KOPT-K1 (cell line): ENCODE measurements around the gene CNTF.
"Not testable (repeated sequence)": the region's sequence is repeated elsewhere in the genome, so short reads cannot be mapped to it uniquely, and the experiment has no call there.

Experiments
- H3K27ac ChIP-seq: fragments of 200-600 bp; sonication (generic); 2 replicates; pipeline ENCODE4 v1.5.1; 2016; ENCODE audit warnings: antibody characterized with exemption, mild to moderate bottlenecking, low read depth, low read length; ENCODE audit not compliant: poor library complexity, severe bottlenecking
- H3K36me3 ChIP-seq: fragments of 200-600 bp; sonication (generic); 2 replicates; pipeline ENCODE4 v1.5.1; 2017; ENCODE audit warnings: antibody characterized with exemption, mild to moderate bottlenecking, low read length, moderate library complexity; ENCODE audit not compliant: insufficient read depth
- H3K9me3 ChIP-seq: fragments of 200-600 bp; sonication (generic); 2 replicates; pipeline ENCODE4 v1.5.1; 2017; ENCODE audit warnings: antibody characterized with exemption, low read length, mild to moderate bottlenecking; ENCODE audit not compliant: insufficient read depth, poor library complexity, severe bottlenecking

Gene CNTF

GRCh38 chr11:58622344-58622743 is at the start of gene CNTF:
Gene CNTF, plus strand, starts transcription at chr11:58622665. Its CDS starts 88 bp downstream, at chr11:58622753.
- Histone ChIP-seq H3K9me3 (no peaks in the 10 kb centered on the region), H3K27ac (no peak within 1 kb of the TSS), H3K36me3 (peaks cover 99% of the 10 kb centered on the region)

GRCh38 chr11:58572906-58573305 is 49.6 kb upstream of the CNTF start:
- not testable (repeated sequence) for H3K9me3 ChIP-seq
- Histone ChIP-seq H3K36me3 (peaks cover 29% of the 10 kb centered on the region), H3K27ac (peak overlapping the region; percentile 99)

DNA sequence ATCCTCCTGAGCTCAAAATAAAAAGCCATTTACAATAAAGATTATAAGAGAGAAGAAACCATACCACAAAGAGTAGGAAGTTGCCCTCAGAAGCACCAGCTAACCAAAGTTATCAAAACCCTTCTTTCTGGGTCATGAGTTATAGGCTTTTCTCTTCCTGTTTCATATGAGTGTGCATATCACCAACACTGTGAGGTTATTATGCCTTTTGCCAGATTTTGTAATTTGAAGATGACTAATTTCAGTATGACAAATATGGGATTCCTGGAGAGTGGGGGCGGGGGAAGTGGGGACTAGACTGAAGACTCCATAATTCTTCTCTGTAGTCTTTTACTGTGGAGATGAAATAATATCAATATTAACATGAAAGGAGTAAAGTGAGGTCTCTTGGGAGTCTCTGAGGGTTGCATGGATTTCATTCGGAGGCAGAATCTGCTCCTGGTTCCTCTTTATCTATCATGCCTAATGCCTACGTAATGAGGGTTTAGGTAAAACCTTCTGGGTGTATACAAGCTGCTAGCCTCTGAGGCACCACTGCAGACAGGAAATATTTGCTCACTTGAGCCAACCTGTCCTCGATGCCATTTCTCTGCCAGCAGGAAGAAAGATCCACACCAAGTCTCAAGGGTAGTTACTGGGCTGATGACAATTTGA is 48.9 kb upstream of the CNTF start:
- H3K9me3 ChIP-seq = no peaks in the 10 kb centered on the region
- H3K36me3 ChIP-seq = peaks cover 24% of the 10 kb centered on the region
- peak overlapping the region; percentile 99 for H3K27ac ChIP-seq

DNA sequence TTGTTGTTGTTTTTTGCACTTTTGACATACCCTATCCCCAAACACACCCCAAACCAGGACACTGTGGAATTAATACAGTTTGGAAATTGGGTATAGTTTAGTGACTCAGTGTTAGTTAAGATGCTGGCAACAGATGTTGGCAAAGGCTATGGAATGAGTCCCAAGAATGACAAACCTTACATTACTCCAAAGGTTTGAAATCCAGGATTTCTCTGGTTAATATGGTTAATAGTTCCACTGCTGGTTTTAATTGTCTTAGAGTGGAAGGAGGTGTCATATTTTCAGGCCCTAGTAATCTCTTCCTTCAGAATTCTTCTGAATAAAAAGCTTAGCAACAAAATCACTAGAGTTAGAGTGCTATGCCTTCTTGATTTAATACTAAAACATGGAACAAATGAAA is 47.6 kb upstream of the CNTF start:
- Histone ChIP-seq H3K27ac (peak overlapping the region; percentile 99), H3K9me3 (no peaks in the 10 kb centered on the region), H3K36me3 (peaks cover 11% of the 10 kb centered on the region)

DNA sequence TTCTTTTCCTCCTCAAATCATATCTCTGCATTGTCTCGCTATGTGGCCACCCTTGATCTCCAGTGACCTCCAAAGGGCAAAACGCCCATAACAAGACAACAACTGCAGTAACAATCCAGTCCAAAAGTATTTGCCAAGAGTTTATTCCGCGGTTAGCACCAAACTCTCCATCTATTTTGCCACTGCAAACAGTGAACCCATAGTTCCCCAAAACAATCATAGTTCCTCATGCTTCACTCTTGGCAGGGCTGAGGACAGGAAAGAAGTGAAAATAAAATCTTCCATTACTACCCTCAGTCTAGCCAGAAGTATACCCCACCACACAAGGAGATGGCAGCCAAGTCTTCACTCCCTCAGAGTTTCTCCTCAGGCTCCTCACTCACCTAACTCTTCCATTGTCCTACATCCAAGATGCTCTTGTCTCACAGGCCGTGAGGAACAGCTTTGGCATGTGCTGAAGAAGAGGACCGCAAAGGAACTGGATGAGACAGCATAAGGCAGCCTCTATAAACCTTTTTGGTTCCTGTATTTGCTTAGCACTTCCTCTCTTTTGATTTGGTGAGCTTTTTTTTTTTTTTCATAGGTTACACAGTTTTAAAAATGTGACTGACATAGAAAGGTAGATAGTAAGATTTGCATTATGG is 47.0 kb upstream of the CNTF start, which contains the start of gene LPXN:
TSS of gene LPXN (minus strand) at position 480 of the 644 bp plus-strand sequence. CDS start at position 396, 84 bp downstream.
- no peaks in the 10 kb centered on the region for H3K9me3 ChIP-seq
- H3K36me3 ChIP-seq = peaks cover 7% of the 10 kb centered on the region
- peak within 1 kb of the TSS; percentile 99 for H3K27ac ChIP-seq

GRCh38 chr11:58576887-58577471 is 45.5 kb upstream of the CNTF start:
- Histone ChIP-seq H3K27ac (peak overlapping the region; percentile 99), H3K9me3 (no peaks in the 10 kb centered on the region), H3K36me3 (peaks cover 9% of the 10 kb centered on the region; the same call in 1 of the 2 replicates)

DNA sequence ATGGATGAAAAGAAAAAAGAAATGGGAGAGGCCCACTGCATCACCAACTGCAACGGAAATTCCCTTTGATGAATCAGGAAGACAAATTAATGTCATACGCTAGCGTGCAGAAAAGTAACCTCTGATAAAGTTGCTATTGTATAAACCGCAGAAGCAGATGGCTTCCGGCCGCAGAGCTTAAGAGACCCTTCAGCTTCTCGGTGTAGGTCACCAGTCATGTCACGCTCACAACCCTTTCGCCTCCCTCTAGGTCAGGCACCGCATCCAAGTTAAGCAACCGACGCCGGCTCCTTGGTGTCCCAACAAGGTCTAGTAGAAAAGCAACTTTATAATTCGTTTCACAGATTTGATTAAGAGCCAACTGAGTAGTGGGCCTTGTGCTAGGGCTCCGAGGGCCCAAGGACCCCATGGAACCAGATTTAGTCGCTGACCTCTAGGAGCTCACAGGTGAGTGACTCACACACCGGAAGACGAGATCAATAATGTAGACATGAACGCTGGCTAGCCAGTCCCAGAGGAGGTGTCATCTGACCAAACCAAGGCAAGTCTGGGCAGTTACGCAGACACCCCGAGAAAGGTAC is 44.8 kb upstream of the CNTF start:
- Histone ChIP-seq H3K36me3 (peaks cover 11% of the 10 kb centered on the region; the same call in 1 of the 2 replicates), H3K9me3 (no peaks in the 10 kb centered on the region)

DNA sequence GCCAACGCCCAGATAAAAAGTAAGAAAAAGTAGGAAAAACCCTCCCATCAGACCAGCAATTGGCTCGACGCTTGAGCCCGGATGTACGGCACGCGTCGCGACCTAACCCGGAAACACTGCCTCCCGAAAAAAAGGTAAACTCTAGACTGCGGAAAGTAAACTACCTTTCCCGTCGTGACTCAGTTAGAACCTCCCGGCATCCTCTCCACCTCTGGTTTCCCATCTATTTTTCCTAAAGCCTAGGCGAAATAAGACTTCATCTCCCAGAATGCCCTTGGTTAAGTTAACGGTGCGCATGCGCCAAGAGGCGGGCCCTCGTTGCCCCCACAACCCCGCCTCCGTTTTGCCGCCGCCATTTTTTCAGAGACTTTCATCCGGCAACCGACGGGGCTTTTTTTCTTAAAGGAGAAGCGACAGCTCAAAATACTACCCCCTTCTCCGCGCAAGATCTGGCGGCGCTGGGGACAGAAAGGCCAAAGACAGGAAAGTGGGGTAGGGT is 44.3 kb upstream of the CNTF start:
- Histone ChIP-seq H3K36me3 (peaks cover 11% of the 10 kb centered on the region; the same call in 1 of the 2 replicates), H3K9me3 (no peaks in the 10 kb centered on the region), H3K27ac (peak overlapping the region; percentile 99)

More for the DNA sequence above, 44.8 kb upstream of the CNTF start:
- peak overlapping the region; percentile 99 for H3K27ac ChIP-seq

DNA sequence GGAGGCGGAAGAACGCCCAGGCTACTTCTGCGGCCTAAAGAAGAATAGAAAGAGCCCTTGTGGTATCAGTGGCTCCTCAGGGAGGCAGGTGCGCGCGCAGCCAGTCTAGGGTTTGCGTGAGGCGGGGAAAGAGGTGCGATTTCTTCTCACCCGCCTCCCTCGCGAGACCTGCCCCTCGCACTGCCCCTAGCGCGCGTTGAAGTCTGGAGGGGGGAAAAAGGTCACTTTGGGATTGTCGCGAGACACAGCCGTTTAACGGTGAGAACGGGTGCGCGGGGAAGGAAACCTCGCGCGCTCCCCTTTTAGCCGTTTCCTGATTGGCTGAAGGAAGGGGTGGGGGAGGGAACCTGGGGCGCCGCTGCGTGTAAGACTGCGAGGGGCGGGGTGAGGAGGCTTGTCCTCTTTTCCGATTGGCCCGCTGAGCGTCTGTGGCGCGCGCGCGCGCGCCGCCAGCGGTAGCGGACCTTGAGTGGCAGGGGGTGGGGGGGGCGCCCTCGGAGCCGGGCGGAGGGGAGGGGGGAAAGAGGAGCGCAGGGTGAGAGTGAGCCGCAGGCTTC is 43.8 kb upstream of the CNTF start, which contains the start of gene ZFP91:
TSS of gene ZFP91 (plus strand) at position 429 of the 557 bp plus-strand sequence. CDS start 219 bp downstream, outside the sequence.
- H3K27ac ChIP-seq = peak within 1 kb of the TSS; percentile 99
- peaks cover 11% of the 10 kb centered on the region; the same call in 1 of the 2 replicates for H3K36me3 ChIP-seq
- H3K9me3 ChIP-seq = no peaks in the 10 kb centered on the region

DNA sequence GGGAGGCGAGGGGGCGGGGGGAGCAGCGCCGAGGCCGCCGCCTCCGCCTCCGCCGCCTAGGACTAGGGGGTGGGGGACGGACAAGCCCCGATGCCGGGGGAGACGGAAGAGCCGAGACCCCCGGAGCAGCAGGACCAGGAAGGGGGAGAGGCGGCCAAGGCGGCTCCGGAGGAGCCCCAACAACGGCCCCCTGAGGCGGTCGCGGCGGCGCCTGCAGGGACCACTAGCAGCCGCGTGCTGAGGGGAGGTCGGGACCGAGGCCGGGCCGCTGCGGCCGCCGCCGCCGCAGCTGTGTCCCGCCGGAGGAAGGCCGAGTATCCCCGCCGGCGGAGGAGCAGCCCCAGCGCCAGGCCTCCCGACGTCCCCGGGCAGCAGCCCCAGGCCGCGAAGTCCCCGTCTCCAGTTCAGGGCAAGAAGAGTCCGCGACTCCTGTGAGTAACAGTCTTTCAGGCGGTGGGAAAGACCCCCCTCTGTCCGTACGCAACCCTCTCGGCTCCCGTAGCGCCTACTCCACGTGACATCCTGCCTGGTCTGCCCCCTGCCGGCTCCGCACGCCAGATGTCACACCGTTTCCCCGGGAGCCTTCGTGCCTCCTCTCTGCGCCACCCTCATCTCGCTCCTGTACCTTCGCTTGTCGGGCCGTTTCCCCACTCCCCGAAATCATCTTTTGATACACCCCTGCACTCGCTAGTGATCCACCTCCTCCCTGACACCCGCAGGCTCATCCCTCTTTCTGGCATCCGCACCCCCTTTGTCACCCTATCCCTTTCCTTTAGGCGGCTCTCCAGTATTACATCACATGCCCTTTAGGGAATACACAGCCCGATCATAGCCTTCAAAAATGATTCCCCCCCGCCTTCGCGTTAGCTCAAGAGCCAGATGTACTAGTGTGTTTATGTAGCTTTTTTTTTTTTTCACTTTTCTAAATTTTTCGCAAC is 43.0 kb upstream of the CNTF start:
- H3K9me3 ChIP-seq = no peaks in the 10 kb centered on the region
- peaks cover 11% of the 10 kb centered on the region for H3K36me3 ChIP-seq
- peak overlapping the region; percentile 99 for H3K27ac ChIP-seq

DNA sequence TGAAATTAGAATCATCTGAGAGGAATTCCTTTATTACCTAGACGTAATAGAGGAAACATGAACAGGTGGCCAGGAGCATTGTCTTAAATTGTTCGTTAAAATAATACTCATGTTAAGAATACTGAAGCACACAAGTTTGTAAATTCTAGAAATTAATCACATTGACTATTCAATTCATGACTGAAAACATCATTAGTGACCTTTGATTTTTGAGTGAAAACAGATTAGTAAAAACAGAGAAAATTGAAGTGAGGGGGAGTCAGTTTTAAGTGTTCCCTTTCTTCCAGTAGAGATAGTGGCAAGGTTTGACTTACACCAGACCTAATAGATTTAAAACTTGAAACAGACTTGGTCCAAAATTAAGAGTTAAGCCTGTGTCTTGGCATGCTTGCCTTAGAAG is 42.2 kb upstream of the CNTF start:
- H3K36me3 ChIP-seq = peaks cover 18% of the 10 kb centered on the region
- peak overlapping the region; percentile 99 for H3K27ac ChIP-seq

GRCh38 chr11:58582437-58582836 is 40.0 kb upstream of the CNTF start:
- Histone ChIP-seq H3K36me3 (peaks cover 39% of the 10 kb centered on the region), H3K27ac (no peak overlapping the region), H3K9me3 (no peaks in the 10 kb centered on the region)

More for the DNA sequence above, 42.2 kb upstream of the CNTF start:
- no peaks in the 10 kb centered on the region for H3K9me3 ChIP-seq

DNA sequence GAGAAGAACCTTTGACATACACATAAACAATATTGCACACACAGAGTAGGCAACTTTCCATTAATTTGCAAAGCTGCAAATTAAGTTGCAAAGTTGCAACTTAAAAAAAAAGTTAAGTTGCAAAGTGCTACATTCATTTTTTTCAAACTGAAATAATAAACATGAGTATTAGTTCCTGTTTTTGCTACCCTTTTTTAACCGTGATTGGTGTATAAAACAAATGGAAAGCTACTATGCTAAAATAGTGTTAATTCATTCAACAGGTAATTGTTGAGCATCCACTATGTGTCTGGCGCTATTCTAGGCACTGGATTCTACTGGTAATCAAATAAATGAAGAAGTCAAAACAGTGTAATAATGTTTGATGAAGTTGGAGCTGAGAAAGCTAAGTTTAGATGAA is 35.5 kb upstream of the CNTF start:
- peaks cover 73% of the 10 kb centered on the region for H3K36me3 ChIP-seq
- no peaks in the 10 kb centered on the region for H3K9me3 ChIP-seq
- H3K27ac ChIP-seq = no peak overlapping the region

DNA sequence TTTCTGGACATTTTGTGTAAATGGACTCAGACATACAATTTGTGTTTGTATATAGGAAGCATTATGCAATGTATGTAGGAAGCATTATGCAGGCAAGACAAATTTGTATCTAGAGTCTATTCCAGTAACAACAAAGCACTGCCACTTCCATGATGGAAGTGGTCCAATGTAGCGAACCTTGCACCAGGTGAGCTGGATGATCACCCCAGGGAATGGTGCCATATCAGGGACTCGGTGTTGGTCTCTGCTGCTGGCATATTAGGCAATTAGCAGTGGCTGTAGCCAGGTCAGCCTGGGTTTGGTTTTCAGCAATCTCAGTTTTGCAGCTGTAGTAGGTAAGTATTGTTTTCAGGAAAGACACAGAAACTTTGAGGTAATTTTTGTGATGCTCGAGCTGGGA is 30.8 kb upstream of the CNTF start:
- peaks cover 83% of the 10 kb centered on the region for H3K36me3 ChIP-seq
- H3K9me3 ChIP-seq = no peaks in the 10 kb centered on the region
- H3K27ac ChIP-seq = no peak overlapping the region
